Measurements from ENCODE around the gene NFIC. TPM values are rescaled to one million over a fixed set of nuclear protein-coding genes. Genes with fewer than 3 reads are reported as not detected.
"Not testable (repeated sequence)": the region's sequence is repeated elsewhere in the genome, so short reads cannot be mapped to it uniquely, and the experiment has no call there.

Gene NFIC
- polyA plus RNA-seq, 3 donors: 57.8 to 87.3 (median 81.7) TPM

GRCh38 chr19:3452942-3453214, 86.5 kb downstream of the NFIC start:
- 88 to 97% (median 96%) methylated on average over 10 of the region's 10 CpGs for WGBS, 3 donors
- not testable (repeated sequence) for H3K27ac ChIP-seq (ENCODE audit: low read depth, low read length)

- WGBS, 3 donors: 90 to 91% (median 90%) methylated on average over 22 to 25 of the region's 25 CpGs
- no peak overlapping the region for H3K27ac ChIP-seq (ENCODE audit: low read depth, low read length)
These were observed 87.5 kb downstream of the NFIC start for GRCh38 chr19:3453840-3454239.

GRCh38 chr19:3454656-3455392, 88.4 kb downstream of the NFIC start:
- WGBS, 3 donors: 92 to 96% (median 93%) methylated on average over 15 of the region's 15 CpGs
- H3K27ac ChIP-seq (ENCODE audit: low read depth, low read length): no peak overlapping the region

DNA sequence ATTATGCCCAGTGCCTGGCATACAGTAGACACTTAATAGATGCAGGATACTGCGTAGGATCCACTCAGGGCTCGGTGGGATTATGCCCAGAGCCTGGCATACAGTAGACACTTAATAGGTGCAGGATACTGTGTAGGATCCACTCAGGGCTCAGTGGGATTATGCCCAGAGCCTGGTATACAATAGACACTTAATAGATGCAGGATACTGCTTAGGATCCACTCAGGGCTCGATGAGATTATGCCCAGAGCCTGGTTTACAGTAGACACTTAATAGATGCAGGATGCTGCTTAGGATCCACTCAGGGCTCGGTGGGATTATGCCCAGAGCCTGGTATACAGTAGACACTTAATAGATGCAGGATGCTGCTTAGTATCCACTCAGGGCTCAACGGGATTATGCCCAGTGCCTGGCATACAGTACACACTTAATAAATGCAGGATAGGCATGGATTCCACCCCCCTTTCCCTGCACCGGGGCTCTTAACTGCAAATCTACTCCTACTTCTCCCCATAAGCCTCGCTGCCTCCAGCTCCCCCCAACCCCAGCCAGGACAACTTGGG, 89.1 kb downstream of the NFIC start:
- 85 to 93% (median 89%) methylated on average over 7 of the region's 7 CpGs for WGBS, 3 donors
- H3K27ac ChIP-seq (ENCODE audit: low read depth, low read length): no peak overlapping the region

GRCh38 chr19:3455960-3456601, 89.7 kb downstream of the NFIC start:
- WGBS, 3 donors: 87 to 89% (median 89%) methylated on average over 36 to 37 of the region's 37 CpGs

GRCh38 chr19:3456925-3457527, 90.6 kb downstream of the NFIC start:
- H3K27ac ChIP-seq (ENCODE audit: low read depth, low read length): no peak overlapping the region
- WGBS, 3 donors: 64 to 85% (median 83%) methylated on average over 13 to 18 of the region's 18 CpGs

More at GRCh38 chr19:3455960-3456601, 89.7 kb downstream of the NFIC start:
- H3K27ac ChIP-seq (ENCODE audit: low read depth, low read length): no peak overlapping the region

DNA sequence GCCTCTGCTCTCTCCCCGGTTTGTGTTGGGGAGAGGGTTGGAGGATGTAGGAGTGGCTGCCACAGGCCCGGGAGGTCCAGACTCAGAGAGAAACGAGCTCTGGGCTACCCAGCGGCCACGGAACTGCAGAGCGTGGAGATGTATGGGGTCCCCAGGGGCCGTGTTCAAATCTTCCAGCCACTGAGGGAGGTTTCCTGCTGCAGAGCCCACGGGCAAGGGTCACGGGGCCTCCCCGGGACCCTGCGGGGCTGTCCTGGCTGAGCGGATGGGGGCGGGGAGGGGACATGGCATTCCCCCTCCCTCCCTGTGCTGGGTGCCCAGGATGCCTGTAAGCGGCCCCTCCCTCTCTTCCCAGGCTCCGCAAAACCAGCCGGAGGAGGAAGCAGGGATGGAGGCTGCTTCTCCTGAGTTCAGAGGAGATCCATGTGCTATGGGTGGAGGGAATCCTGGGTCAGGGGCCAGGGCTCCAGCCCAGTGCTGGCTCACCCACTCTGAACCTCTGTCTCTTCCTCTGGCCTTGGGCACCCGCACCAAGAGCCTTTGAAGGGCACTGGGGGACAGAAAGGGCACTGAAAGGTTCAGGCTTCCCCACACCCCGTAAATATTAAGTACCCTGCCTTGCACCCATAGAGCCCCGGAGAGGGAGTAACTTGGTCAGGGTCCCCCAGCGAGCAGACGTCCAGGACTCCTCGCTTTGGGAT, 91.3 kb downstream of the NFIC start:
- H3K27ac ChIP-seq (ENCODE audit: low read depth, low read length): peak overlapping the region; percentile 90
- 43 to 67% (median 57%) methylated on average over 20 to 22 of the region's 22 CpGs for WGBS, 3 donors

DNA sequence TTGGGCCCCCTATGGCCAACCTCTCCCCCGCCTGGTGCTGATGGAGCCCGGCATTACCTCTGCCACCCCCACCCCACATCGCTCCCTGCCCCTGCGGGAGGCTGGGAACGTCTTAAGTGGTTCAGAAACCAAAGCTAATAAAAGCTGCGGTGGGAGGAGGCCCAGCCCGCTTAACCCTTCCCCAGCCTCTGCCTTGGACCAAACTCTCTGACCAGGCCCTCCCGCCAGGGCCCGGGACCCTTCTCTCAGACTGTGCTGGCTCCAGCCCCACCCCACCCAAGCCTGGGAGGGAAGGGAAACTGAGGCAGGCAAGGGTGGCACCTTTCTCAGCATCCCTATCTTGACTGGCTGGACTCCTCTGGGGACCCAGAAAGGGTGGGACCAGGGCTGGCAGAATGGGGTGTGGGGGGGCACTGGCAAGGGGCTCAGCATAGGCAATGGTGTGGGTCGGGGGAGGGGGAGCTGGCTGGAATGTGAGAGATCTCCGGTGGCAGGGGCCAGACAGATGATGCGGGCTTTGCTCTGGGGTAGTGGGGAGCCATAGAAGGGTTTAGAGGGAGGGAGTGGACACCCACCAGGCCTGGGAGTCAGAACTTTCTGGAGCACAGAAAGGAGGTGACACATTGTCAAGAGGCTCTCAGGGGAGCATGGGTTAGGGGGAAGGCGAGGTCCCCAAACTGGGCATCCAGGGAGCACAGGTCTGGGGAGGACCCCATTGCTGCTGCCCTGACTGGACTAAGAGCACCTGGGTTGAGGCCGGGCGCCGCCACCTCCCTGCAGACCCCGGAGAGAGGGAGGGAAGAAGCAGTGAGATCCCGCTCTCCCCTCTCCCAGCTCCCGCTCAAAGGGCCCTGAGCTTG, 92.1 kb downstream of the NFIC start:
- WGBS, 3 donors: 51 to 65% (median 52%) methylated on average over 14 to 19 of the region's 19 CpGs
- H3K27ac ChIP-seq (ENCODE audit: low read depth, low read length): peak overlapping the region; percentile 2

DNA sequence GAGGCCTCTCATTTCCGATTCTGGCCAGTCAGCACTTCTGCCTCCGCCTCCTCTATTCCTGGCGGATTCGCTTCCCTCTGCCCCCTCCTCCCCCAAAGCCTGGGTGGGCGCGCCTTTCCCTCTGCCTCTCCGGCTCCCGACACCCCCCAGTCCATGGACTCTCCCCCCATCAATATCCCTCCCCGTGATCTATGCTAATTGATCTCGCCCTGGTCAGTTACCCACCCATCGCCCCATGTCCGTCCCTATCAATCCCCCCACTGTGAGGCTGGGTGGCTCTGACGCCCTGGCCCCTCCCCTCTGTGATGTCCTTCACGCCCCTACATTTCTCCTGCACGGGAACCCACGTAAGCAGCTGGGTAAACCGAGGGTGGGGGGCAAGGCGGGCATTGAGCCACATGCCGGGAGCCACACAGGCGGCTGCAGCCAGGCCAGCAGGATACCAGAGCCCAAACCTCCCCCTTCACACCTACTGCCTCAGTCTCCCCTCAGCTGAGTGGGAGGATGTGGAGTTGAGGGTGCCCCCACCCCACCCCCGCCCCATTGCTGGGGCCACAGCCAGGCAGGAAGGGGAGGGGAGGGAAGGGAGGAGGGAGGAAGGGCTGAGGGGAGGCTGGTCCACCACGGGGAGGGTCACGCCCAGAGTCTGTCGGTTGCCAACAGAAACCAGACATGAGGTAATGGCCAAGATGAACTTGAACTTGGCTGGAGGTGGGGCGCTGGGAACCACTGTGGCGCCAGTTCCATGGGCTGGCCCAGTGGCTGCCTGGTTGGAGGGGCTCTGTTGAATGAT, 92.9 kb downstream of the NFIC start:
- H3K27ac ChIP-seq (ENCODE audit: low read depth, low read length): no peak overlapping the region
- 30 to 47% (median 37%) methylated on average over 26 of the region's 26 CpGs for WGBS, 3 donors

GRCh38 chr19:3459965-3460582, 93.7 kb downstream of the NFIC start:
- H3K27ac ChIP-seq (ENCODE audit: low read depth, low read length): no peak overlapping the region
- WGBS, 3 donors: 74 to 85% (median 79%) methylated on average over 15 of the region's 15 CpGs

DNA sequence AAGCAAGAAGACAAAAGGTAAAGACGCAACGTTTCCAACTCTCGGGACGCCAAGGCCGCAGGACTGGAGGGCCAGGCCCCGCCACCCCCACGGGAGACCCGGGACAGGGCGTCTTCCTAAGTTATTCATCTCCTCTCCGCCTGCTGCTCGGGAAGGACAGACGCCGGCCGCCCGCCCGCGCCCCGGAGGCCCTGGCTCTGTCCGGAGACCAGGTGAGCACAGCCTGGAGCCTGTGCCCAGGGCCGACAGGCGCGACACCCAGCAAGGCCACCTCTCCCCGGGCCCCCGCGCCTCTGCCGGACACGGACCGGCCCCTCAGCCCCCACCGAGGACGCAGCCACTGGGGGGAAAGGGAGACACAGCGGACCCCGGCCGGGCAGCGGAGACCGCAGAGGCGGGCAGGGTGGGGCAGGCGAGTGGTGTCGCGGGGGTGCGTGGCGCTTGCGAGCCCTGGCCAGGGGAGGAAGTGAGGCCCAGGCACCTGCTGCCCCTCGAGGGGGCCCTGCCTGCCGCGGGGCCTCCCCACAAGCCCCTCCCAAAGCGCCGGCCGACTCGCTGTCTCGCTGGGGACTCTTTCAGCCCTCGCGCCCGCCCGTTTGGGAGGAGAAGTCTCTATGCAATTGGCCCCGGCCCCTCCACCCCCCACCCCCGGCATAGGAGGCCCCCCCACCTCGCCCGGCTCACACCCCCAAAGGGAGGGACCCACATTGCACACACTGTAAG, 96.8 kb downstream of the NFIC start:
- H3K27ac ChIP-seq (ENCODE audit: low read depth, low read length): no peak overlapping the region

DNA sequence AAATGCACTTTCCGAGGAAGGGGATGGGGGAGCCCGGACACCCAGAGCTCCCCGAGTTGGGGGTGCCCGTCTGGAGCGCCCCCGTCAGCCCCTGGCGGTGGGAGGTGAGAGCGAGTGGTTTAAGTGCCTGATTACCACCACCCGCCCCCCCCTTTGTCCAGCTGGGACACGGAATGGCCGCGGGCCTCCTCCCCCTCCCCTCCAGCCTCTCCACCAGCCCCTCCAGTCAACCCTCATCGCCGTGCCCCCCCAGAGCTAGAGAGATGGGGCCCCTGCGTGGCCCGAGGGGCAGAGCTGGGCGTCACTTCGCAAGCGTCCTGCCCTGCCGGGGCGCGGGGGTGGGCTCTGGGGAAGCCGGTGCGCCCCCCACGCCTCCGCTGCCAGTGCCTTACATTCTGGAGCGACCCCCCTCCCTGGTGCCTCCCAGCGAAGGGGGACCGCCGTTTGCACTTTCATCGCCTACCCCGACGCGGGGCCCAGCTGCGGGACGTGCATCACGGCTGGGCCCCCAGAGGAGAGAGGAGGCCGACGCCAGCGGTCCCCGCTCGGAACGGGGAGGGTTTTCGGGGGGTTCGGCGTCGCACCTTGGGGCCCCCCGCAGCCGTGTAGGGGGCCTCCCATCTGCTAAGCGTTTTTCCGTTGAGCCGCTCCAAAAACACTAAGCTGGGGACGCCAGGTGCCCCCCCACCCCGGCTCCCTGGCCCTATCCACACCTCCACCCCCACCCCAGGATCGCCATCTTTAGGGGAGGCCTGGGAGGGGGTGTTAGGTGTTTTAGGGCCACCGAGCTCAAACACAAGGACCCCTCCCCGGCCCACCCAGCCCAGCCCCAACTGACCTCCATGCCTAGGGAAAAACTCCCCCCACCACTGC, 97.6 kb downstream of the NFIC start:
- no peak overlapping the region for H3K27ac ChIP-seq (ENCODE audit: low read depth, low read length)
- 81 to 86% (median 85%) methylated on average over 50 to 57 of the region's 57 CpGs for WGBS, 3 donors

More for the DNA sequence above, 96.8 kb downstream of the NFIC start:
- 85 to 87% (median 85%) methylated on average over 30 to 56 of the region's 58 CpGs for WGBS, 3 donors

DNA sequence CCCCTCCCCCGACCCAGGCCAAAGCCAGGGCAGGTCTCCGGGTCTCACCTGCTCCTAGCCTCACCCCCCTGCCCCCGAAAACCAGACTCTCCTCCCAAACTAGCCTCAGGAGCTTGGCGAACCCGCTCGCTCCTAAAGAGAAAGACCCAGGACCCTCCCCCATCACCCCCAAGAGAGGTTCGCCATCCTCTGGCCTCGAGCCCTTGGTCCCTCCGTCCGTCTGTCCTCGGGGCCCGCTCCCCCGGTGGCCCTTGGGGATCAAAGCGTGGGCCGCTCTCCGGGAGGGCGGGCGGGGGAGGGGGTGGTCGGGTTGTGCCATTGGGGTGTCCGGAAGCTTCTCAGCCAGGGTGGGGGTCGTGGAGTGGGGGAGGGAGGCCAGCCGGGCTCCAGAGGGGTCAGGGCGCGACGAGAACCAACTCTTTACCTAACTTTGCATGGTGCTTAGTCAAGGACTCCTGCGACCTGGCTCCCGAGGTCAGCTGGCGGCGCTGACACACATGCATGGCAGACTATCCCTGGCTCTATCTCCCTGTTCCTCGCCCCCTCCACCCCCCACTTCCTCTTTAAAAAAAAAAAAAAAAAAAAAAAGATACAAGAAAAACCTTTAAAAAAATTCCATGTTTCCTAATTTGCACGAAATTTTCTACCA, 98.3 kb downstream of the NFIC start:
- H3K27ac ChIP-seq (ENCODE audit: low read depth, low read length): no peak overlapping the region

GRCh38 chr19:3465552-3465951, 99.2 kb downstream of the NFIC start:
- H3K27ac ChIP-seq (ENCODE audit: low read depth, low read length): no peak overlapping the region
- 83 to 89% (median 83%) methylated on average over 7 of the region's 7 CpGs for WGBS, 3 donors

More for the DNA sequence above, 98.3 kb downstream of the NFIC start:
- 76 to 83% (median 83%) methylated on average over 21 to 31 of the region's 31 CpGs for WGBS, 3 donors

DNA sequence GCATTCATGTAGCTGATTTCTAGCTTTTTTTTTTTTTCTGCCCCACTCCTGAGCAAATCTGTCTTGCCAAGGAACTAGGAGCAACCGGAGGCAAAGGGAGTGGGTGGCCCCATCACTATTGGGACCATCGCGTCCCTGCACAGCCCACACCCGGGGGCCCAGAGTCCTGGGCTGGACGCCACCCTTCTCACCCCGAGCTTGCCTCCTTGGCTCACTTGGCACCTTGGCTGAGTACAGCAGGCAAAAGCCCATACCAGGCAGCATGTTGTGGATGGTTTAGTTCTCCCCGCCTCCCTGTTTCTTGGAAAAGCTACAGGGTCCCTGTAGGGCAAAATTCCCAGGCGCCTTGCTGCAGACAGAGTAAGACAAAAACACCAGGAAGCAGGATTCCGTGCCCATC, 100.3 kb downstream of the NFIC start:
- 66 to 96% (median 79%) methylated on average over 9 of the region's 9 CpGs for WGBS, 3 donors
- H3K27ac ChIP-seq (ENCODE audit: low read depth, low read length): no peak overlapping the region
